ES-I3 (cell line): ENCODE measurements around the gene XPNPEP1.

Experiments
- H3K36me3 ChIP-seq: 2 replicates; pipeline ENCODE4 v1.6.1; 2013; ENCODE audit warnings: mild to moderate bottlenecking, low read length, control low read depth, moderate library complexity; ENCODE audit not compliant: insufficient read depth
- H3K4me1 ChIP-seq: 2 replicates; pipeline ENCODE4 v1.6.1; 2013; ENCODE audit warnings: mild to moderate bottlenecking, control low read depth, low read length; ENCODE audit not compliant: insufficient read depth
- H3K9ac ChIP-seq: 2 replicates; pipeline ENCODE4 v1.6.1; 2013; ENCODE audit warnings: low read depth, mild to moderate bottlenecking, low read length, moderate library complexity
- H3K9me3 ChIP-seq: 2 replicates; pipeline ENCODE4 v1.6.1; 2013; ENCODE audit warnings: mild to moderate bottlenecking, low read length, moderate library complexity; ENCODE audit not compliant: control insufficient read depth, insufficient read depth

Gene XPNPEP1

DNA sequence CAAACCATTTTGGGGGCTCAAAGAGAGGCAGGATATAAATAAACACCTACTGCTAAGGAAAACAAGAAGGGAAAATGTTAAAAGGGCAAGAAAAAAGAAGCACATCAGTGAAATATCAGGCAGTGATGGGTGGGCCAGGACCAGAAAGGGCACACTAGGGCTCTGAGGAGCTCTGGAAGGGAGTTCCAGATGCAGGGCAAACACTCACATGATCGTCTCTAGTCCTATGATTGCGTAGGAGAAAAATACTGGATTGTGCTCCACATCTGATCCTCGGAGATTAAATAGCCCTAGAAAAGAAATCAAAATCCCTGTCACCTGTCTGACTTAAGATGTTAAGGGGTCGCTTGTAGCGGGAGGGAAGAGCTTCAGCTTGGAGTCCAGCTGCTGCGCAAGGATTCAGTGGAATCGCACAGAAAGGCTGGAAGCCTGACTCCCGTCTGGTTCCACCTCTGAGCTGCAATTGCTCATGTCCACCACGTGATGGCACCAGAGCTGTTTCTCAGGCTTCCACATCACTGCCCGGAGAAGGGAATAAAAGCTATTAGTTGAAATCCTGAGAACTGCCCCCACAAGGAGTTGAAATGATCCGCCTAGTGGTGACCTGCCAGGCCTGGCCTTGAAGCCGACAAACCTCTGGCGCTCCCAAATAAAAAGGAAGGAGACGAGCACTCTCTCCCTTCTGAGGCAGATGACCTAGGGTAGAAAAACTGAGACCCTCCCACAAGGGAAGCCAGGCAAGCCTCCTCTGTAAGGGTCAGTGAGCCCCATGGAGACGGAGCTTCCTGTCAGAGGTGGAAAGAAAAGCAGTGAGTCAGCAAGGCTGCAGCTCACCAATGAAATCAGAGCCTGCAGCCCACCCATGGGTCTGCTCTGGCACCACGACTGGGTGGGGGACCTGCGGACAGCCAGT, 39.2 kb downstream of the XPNPEP1 start:
- Histone ChIP-seq H3K4me1 (no peaks in the 10 kb centered on the region; the same call in 1 of the 2 replicates), H3K36me3 (peaks cover 4% of the 10 kb centered on the region; the same call in 1 of the 2 replicates)

DNA sequence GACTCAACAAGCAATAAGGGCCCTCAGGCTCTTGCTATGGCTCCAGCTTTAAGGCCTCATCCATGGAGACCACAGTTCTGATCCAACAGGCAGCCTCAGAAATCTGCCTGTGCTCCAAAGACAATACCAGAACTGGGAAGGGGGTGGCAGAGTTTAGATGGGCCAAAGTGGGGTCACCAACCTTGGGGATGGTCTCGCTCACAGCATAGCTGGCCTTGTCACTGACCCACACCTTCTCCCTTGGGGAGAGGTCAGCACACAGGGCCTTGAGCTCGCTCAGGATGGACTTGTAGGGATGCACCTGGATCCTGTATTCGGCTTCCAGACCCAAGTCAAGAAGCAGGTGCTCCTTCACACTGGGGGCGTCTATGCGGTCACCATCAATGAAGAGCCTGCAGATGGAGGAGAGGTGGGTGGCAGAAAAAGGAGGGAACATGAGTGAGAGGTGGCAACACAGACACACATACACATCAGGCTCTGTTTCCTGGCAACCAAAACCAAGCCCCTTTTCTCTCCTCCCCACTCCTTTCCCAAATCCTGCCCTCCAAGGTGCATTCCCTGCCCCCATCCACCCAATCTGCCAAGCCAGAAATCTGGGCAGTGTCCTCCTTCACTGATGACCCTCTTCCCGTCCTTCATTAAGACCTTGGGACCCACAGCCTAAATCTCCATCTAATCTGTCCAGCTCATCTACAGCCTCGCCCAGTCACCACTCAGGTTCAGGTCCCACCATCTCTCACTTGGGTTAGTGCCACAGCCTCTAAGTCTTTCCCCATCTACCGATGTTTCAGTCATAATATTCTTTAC, 40.9 kb downstream of the XPNPEP1 start:
- Histone ChIP-seq H3K9me3 (no peaks in the 10 kb centered on the region), H3K9ac (no peak overlapping the region), H3K36me3 (peaks cover 4% of the 10 kb centered on the region; the same call in 1 of the 2 replicates), H3K4me1 (no peaks in the 10 kb centered on the region)

More for the DNA sequence above, 39.2 kb downstream of the XPNPEP1 start:
- Histone ChIP-seq H3K9me3 (no peaks in the 10 kb centered on the region), H3K9ac (no peak overlapping the region)

DNA sequence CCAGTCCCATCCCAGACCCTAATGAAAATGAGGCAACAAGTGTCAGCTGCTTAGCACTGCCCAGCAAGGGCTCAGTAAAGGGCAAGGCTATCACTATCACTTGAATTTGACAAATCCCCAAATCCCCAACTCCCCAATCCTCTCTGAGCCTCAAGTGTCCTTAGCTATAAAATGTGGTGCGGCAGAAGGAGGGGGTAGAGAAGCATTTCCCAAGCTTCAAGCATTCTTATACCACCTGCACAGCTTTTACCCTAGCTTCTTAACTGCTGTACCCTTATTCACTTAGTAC, 41.6 kb downstream of the XPNPEP1 start:
- peaks cover 7% of the 10 kb centered on the region; the same call in 1 of the 2 replicates for H3K36me3 ChIP-seq
- H3K9ac ChIP-seq, result no peak overlapping the region
- H3K4me1 ChIP-seq, result no peaks in the 10 kb centered on the region
- no peaks in the 10 kb centered on the region for H3K9me3 ChIP-seq

DNA sequence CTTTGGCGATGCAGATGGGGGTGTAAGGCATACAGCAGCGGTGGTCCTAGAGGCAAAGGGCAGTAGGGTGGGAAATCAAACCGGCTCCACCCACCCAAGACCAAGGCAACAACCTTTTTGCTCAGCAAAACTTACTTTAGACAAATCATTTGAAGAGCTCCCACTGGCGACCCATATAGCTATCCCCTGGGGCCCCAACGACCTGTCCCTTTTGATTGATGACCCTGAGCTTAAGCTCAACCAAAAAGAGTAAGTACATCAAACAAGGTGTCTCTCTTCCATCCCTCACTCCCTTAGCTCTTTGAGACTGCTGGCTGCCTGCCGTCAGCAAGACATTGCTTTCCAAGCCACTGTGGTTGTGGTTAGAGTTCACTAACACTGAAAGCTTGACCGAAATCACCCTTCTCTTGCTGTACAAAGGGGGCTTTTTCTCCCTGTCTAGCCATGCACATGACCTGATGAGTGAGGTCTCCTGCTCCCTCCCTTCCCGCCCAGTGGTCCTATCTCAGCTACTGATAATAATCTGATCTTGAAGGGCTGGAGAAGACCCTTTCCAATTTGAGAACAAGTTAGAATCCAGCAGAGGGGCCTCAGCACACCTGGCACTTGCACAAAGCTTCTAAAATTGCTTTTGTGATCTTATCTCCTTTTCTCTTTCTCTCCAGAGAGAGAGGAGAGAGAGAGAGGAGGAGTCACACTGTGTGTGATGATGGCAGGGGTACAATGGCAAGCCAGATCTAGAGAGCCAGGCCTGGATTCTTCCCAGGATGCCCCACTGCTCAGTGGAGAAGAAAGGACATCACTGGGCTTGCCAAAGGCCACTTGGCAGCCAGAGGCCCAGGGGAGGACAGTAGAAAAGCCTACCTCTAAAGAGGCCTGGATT, 42.2 kb downstream of the XPNPEP1 start:
- Histone ChIP-seq H3K36me3 (peaks cover 7% of the 10 kb centered on the region; the same call in 1 of the 2 replicates), H3K9me3 (no peaks in the 10 kb centered on the region), H3K4me1 (no peaks in the 10 kb centered on the region), H3K9ac (no peak overlapping the region)

DNA sequence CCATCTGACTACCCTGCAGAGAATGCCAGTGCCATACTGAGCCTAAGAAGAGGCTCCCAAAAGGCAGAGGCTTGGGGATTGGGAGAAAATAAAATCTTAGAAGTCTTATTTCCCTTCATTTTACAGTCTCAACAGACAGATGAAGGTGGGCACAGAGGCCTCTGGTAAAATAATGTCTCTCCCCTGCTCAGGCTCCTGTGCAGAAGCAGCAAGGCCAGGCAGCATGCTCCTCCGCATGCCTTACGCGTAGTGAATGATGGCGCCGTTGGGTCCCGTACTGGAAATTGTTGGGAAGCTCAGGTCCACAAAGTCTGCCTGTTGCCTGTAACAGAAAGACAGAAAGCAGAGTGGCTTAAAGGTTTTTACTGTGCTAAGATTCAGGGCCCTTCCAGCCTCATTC, 45.8 kb downstream of the XPNPEP1 start:
- H3K9ac ChIP-seq, result no peak overlapping the region
- peaks cover 7% of the 10 kb centered on the region; the same call in 1 of the 2 replicates for H3K36me3 ChIP-seq
- H3K4me1 ChIP-seq, result no peaks in the 10 kb centered on the region
- H3K9me3 ChIP-seq, result no peaks in the 10 kb centered on the region

DNA sequence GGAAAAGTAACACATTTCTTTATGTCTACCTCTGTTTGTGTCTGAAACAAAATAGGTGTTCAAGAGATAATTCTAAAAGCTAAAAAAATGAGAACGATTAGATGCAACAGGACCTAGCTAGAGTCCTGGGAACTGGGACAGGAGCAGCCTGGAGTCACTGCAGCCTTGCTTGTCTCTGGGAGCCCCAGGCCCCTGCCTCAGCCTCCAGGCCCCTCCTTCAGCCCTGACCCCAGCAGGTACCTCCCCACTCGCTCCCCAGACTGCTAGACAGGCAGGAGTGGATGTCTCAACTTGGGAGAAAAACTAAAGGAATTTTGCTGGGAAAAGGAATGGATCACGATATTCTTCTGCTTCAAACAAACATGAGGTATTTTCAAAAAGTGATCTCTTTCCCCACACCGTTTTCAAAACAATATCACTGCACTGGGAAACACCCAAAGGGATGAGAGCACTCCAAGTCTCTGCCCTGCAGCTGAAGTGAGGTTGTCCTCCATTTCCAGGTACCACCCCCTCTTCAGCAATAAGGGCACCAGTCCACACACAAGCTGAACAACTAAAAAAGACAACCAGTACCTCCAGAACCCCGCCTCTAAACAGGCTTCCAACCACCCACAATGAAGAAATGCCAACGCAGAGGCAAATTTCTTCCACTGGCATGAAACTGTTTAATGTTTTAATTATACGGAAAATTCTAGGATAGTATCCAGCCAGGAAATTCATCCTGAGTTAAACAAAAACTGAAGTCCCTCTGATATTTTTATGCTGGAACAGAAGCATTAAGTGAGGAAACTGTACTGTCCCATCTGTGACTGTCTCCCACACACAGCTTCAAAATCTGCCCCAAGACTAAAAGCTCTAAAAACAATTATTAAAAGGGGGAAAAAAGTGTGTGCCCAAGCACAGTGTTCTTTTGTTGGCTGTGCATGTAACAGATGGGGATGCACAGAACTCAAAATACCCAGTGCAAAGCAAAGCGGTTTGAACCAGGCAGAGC, 47.2 kb downstream of the XPNPEP1 start:
- H3K4me1 ChIP-seq, result no peaks in the 10 kb centered on the region
- no peaks in the 10 kb centered on the region for H3K9me3 ChIP-seq
- H3K9ac ChIP-seq, result no peak overlapping the region
- peaks cover 7% of the 10 kb centered on the region; the same call in 1 of the 2 replicates for H3K36me3 ChIP-seq

DNA sequence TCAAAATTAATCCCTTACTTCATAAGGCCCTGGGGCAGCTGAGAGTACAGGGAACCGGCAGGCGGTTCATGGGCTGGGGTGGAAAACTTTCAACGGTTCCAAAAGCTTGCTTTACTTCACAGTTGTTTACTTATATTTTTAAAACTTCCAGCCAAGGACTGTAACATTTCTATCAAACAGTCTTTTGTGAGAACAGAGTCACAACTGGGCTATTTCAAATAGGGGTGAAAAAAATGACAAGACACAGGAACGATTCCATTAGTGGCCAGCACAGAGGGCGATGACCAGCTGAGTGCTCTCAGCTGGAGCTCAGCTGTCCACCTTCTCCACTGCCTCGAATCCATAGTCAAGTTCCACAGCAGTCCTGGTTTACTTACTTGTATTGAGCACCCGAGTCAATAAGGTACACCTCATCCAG, 48.2 kb downstream of the XPNPEP1 start:
- H3K9me3 ChIP-seq, result no peaks in the 10 kb centered on the region

DNA sequence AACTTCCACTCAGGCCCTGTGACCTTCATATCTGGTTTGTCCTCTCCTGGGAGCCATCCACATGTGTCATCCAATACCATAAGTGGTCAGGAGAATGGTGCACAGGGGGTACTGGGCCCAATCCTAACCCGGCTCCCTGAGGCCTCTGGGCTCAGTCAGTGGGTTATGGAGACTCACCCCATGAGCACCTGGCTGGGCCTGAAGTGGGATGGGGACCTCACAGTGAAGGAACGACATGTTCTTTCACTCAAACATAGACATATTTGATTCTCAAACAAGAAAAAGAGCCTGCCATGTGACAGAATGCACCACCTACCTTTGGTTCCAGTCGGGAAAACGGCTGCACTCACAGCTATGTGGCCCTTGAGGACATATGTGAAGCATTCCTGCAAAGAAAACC, 51.8 kb downstream of the XPNPEP1 start:
- Histone ChIP-seq H3K9me3 (no peaks in the 10 kb centered on the region), H3K36me3 (peaks cover 7% of the 10 kb centered on the region), H3K9ac (no peak overlapping the region), H3K4me1 (no peaks in the 10 kb centered on the region)

More for the DNA sequence above, 48.2 kb downstream of the XPNPEP1 start:
- H3K4me1 ChIP-seq, result no peaks in the 10 kb centered on the region
- no peak overlapping the region for H3K9ac ChIP-seq
- H3K36me3 ChIP-seq, result peaks cover 6% of the 10 kb centered on the region

DNA sequence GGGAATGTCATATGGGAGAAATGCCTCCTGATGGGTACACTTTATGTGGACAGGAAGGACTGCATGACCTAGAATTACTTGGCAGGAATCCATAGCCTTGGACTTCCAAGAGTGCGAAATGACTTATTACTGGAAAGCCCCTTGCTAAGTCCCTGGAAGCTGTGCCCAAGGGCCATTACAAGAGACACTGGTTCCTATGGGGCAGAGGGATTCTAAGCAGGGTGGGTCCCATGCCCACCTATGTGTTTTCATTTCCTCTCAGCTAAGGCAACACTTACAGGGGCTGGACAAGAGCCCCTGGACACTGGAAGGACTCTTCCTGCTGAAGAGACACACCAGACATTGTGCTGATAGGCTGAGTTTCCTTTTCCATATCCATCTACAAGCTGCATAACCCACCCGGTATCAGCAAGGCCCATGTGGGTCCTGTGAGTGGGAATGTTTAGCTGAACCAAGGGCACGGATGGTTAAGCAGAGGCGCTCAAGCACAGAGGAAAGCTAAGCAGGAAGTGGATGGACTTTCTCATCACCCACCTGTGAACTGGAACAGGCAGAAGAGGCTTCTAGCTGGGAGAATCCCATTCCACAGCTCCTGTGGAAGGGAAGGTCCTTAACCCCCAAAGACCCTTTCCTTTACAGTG, 56.2 kb downstream of the XPNPEP1 start:
- Histone ChIP-seq H3K36me3 (peaks cover 13% of the 10 kb centered on the region), H3K4me1 (peaks cover 3% of the 10 kb centered on the region; the same call in 1 of the 2 replicates), H3K9me3 (no peaks in the 10 kb centered on the region), H3K9ac (no peak overlapping the region)

DNA sequence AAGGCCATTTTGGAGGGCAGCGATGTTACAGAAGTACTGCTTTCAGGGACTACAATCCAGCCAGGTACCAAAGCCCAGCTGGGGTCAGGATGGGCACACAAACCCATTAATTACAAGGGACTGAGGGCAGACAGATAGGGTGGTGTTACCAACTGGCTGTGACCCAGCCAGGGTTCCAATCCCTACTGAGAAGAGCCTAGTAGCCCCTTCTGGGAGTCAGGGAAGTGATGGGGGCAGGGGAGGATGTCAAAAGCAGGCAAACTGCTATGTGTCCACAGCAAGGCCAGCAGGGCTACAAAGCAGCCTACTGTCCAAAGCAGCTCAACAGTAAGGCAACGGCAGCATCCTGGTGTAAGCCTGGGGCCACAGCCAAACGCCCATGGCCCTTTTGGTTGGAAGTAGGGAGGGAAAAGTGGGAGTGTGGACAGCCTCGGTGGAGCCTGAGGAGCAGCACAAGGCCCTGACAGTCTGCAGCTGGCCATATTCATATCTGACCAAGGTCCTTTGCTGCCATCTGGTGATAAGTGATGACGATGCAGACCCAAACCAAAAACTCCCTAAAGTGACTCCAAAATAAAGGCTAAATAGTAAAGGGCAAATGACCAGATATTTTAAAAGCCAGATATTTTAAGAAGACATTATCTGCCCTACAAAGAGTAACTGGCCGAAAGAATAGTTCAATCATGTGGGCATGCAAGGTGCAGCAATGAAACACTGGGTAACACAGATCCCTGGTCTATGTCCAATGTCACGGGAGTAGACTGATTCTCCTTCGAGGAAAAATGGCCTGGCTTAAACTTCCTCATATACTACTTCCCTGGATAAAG, 56.9 kb downstream of the XPNPEP1 start:
- Histone ChIP-seq H3K36me3 (peaks cover 13% of the 10 kb centered on the region), H3K9me3 (no peaks in the 10 kb centered on the region), H3K9ac (no peak overlapping the region), H3K4me1 (peaks cover 7% of the 10 kb centered on the region; the same call in 1 of the 2 replicates)

DNA sequence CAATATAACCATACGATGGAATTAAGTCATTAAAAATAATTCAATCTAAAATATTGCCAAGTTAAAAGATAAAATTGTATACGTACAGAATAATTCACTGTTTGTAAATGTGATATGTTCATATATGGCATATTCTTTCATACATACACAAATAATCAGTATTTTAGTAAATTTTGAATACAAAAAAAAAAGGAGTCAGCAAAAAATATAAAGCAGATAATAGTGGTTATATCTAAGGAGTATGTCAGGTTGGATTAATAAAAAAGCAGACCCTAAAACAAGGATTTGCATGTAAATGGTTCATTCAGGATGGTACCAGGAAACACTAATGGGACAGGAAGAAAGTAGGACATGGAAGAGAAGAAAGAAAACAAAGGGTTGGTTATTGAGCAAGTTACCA, 59.5 kb downstream of the XPNPEP1 start:
- H3K4me1 ChIP-seq, result peaks cover 7% of the 10 kb centered on the region; the same call in 1 of the 2 replicates
- H3K9ac ChIP-seq, result no peak overlapping the region
- peaks cover 10% of the 10 kb centered on the region for H3K36me3 ChIP-seq
- H3K9me3 ChIP-seq, result no peaks in the 10 kb centered on the region

DNA sequence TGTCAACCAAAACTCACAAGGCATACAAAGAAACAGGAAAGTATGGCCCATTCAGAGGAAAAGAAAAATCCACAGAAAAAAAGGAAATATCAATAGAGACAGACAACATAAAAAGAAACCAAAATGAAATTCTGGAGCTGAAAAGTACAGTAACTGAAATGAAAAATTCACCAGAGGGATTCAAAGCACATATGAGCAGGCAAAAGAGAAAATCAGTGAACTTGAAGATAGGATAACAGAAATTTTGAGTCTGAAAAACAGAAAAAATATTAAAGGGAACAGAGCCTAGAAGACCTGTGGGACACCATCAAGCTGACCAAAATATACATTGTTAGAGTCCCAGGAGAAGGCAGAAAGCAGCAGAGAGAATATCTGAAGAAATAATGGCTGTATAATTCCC, 60.6 kb downstream of the XPNPEP1 start:
- H3K9ac ChIP-seq, result no peak overlapping the region
- peaks cover 7% of the 10 kb centered on the region; the same call in 1 of the 2 replicates for H3K4me1 ChIP-seq
- H3K9me3 ChIP-seq, result no peaks in the 10 kb centered on the region
- peaks cover 7% of the 10 kb centered on the region for H3K36me3 ChIP-seq
